Activated CD8-positive, alpha-beta memory T cell treated with anti-CD3 and anti-CD28 coated beads, Interleukin-2, amount 50 U/mL, for 1 hour (primary cell): Measurements from ENCODE around the gene ABTB2.

Source experiments
- DNase-seq: peaks from one replicate; pipeline ENCODE4 v3.0.0-alpha.2; 2020; ENCODE audit errors: extremely low read depth

Gene ABTB2

GRCh38 chr11:34114014-34114413, 243.8 kb downstream of the ABTB2 start:
- DNase-seq, result no peak

- no peak for DNase-seq
These were observed 246.0 kb downstream of the ABTB2 start for GRCh38 chr11:34111722-34112270.

DNA sequence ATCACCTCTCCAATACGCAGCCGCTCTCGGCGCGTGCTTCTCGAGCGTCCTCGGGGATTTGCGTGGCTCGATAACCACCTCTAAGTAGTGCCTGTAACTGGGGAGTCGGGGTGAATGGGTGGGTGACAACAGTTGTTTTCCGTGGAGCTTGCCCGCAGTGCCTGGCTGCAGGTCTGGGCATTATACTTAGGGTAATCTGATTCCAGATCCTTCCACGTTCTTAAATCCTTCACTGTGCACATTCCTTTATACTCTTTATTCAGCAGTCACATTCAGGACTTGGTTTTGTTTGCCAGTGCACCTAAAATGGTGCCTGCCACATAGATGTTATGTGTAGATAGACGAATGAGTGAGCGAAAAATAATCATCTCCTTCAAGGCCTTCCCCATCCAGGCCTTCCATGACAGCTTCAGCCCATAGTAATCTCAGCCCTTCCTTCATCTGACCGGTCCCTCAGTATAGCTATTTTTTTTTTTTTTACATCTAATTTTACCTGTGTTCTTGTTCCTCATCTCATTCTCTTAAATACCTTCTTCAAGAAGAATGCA, 251.8 kb downstream of the ABTB2 start:
- peak; percentile 4 for DNase-seq

- peak; percentile 97 for DNase-seq
These were observed 252.5 kb downstream of the ABTB2 start, which contains the start of gene NAT10 for GRCh38 chr11:34105079-34105956. Gene NAT10, plus strand, starts transcription at chr11:34105629. Its CDS starts 2,597 bp downstream, at chr11:34108226.

DNA sequence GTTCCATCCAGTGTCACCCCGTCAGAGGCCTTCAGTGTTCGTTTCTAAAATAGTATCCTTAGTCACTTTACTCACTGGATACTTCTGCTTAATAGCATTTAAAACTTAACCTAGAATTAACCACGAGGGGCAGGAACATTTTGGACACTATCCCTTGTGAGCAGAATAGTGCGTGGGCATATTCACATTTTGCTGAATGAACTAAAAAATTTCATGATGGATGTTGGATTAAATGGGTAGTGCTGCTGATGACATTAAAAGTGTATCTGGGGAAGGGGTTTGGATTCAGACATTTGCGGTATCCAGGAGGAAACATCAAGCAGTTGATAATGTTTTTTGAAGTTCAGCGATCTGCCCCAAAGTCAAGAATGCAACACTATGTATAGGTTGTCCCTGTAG, 253.1 kb downstream of the ABTB2 start:
- DNase-seq, result no peak
